AG04449 (cell line): ENCODE data around the gene DAPK2.
A peak's percentile ranks its signal among the peaks of the same experiment; 100 is the strongest.
"Not testable (repeated sequence)": the region's sequence is repeated elsewhere in the genome, so short reads cannot be mapped to it uniquely, and the experiment has no call there.

ENCODE experiments used
- CTCF ChIA-PET: fragments of 350-600 bp; formaldehyde crosslinking; extraction: SDS; loops from one replicate; lab custom pipeline; 2021; ENCODE audit warnings: antibody characterized with exemption; lab: Yijun Ruan, JAX
- POLR2A ChIA-PET: fragments of 400-600, 350-600 bp; formaldehyde crosslinking; extraction: SDS; loops from one replicate; lab custom pipeline; 2020; ENCODE audit warnings: antibody characterized with exemption, inconsistent platforms; lab: Yijun Ruan, JAX
- DNase-seq: peaks from one replicate; pipeline ENCODE4 v3.0.0-alpha.2; 2010; ENCODE audit warnings: low read depth, low spot score
- H3K4me3 ChIP-seq: 2 replicates; pipeline ENCODE4 v1.5.1; 2011; ENCODE audit warnings: low read depth, mild to moderate bottlenecking, control low read depth, low read length
- CTCF ChIP-seq: IDR thresholded peaks from one replicate; pipeline ENCODE4 v1.5.1; 2011; ENCODE audit warnings: mild to moderate bottlenecking, moderate library complexity, low read length, control low read depth, inconsistent platforms; ENCODE audit not compliant: insufficient read depth; ENCODE audit errors: missing control alignments

Gene DAPK2

GRCh38 chr15:64070965-64071851 lies 24.9 kb upstream of the DAPK2 start:
- peak; percentile 38 for DNase-seq
- H3K4me3 ChIP-seq, result no peak overlapping the region
- no peak for TF ChIP-seq CTCF
- ChIA-PET POLR2A (no interaction called here), CTCF (interaction anchor here (0.7 to 4.7 kb wide), 7 partner anchors 12 to 461 kb away, joined by 3 to 26 read pairs (median 4); partner anchors contain the start of gene DAPK2)

- no peak for DNase-seq
- no peak for TF ChIP-seq CTCF
- ChIA-PET CTCF (interaction anchor here (0.7 to 10.4 kb wide), 10 partner anchors 20 to 460 kb away, joined by 3 to 215 read pairs (median 4); partner anchors contain the start of gene DAPK2), POLR2A (no interaction called here)
- no peak overlapping the region for H3K4me3 ChIP-seq
These were observed 23.8 kb upstream of the DAPK2 start for GRCh38 chr15:64070106-64070505.

GRCh38 chr15:64068133-64068532 lies 21.8 kb upstream of the DAPK2 start:
- H3K4me3 ChIP-seq, result no peak overlapping the region
- no peak for DNase-seq
- CTCF ChIA-PET, result interaction anchor here (0.6 to 10.4 kb wide), 41 partner anchors 9 to 637 kb away, joined by 3 to 215 read pairs (median 4); partner anchors contain the start of genes DAPK2 and SNX1
- POLR2A ChIA-PET, result no interaction called here
- no peak for TF ChIP-seq CTCF

GRCh38 chr15:64067564-64068030 lies 21.3 kb upstream of the DAPK2 start:
- ChIA-PET CTCF (interaction anchor here (0.6 to 10.4 kb wide), 42 partner anchors 10 to 637 kb away, joined by 3 to 215 read pairs (median 4); partner anchors contain the start of genes DAPK2 and SNX1), POLR2A (no interaction called here)
- TF ChIP-seq CTCF, result peak; percentile 66
- DNase-seq, result no peak
- no peak overlapping the region for H3K4me3 ChIP-seq

GRCh38 chr15:64066451-64066850 lies 20.2 kb upstream of the DAPK2 start:
- no peak for DNase-seq
- no peak overlapping the region for H3K4me3 ChIP-seq
- no peak for TF ChIP-seq CTCF
- POLR2A ChIA-PET, result no interaction called here
- CTCF ChIA-PET, result interaction anchor here (0.6 to 10.4 kb wide), 14 partner anchors 8 to 1110 kb away, joined by 3 to 215 read pairs (median 4); partner anchors contain the start of genes DAPK2 and SNX1

GRCh38 chr15:64060716-64061115 lies 14.4 kb upstream of the DAPK2 start:
- POLR2A ChIA-PET, result no interaction called here
- no peak overlapping the region for H3K4me3 ChIP-seq
- DNase-seq, result no peak
- TF ChIP-seq CTCF, result no peak
- CTCF ChIA-PET, result interaction anchor here (10.4 kb wide), 1 partner anchor 306 kb away, joined by 215 read pairs; no protein-coding TSS in a partner anchor

- CTCF ChIA-PET, DNase-seq, H3K4me3 ChIP-seq, POLR2A ChIA-PET: not testable (repeated sequence)
These were observed 12.8 kb upstream of the DAPK2 start for GRCh38 chr15:64059104-64059503.
